Eye (tissue), 1 donor: ENCODE data around the gene SPATS1.
A peak's percentile ranks its signal among the peaks of the same experiment; 100 is the strongest.
"Not testable (repeated sequence)": the region's sequence is repeated elsewhere in the genome, so short reads cannot be mapped to it uniquely, and the experiment has no call there.

ENCODE experiments used
- DNase-seq: peaks from one replicate; pipeline ENCODE4 v3.0.0-alpha.2; 2015

The SPATS1 gene

DNA sequence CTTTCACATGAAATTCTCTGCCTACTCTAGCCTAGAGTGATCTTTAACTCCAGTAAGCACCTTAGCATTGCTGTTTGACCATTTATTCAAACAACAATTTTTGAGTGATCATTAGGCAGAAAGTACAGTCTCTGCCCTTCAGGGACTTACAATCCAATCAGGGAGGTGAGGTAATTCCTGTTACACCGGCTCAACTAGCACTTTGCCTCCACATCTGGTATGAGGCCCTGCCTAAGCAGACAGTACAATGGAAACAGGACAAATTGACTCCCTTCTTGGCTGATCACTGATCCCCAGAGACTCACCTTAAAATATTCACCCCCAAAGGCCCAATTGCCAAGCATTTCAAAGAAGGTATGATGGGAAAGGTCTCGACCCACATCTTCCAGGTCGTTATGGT lies 30.7 kb upstream of the SPATS1 start:
- DNase-seq = no peak

GRCh38 chr6:44312901-44313788 lies 29.3 kb upstream of the SPATS1 start, which contains the start of gene AARS2:
TSS of gene AARS2 (minus strand) at chr6:44313347. CDS start at chr6:44313323, 24 bp downstream.
- DNase-seq = peak; percentile 97

GRCh38 chr6:44314657-44315056 lies 27.8 kb upstream of the SPATS1 start:
- not testable (repeated sequence) for DNase-seq

DNA sequence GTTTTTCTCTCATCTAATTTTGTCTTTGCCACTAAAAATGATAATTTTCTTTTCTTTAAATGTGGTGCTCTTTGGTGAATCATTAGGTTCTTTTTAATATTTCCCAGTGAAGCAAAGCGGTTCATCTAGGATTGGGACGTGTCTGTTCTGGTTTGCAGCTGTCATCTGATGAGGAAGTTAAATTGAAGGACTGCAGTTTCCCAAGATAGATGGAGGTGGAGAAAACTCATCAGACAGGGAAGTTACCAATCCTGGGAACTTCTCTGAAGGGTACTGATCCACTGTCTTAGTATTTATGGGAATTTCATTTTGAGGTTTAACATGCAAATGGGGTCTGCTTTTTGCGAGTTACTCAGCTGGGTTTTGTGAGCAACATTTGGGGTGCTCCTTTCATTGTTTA lies 26.9 kb upstream of the SPATS1 start:
- no peak for DNase-seq

DNA sequence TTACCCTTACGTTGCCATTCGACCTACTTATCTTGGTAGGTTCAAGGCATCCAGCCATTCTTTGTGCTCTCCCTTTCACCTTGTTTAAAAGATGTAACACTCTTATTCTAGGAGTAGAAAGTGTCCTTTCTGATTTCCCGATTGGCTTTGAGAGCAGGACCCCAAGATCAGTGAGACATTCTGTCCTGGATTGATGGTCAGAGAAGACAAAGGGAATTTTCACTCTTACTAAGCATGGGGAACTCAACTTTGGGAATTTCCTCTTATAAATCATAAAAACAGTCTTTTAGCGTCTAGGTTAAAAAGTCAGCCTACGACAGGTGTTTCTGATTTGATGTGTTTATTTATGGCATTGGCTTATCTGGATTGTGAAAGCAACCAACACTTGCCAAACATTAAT lies 26.5 kb upstream of the SPATS1 start:
- no peak for DNase-seq

DNA sequence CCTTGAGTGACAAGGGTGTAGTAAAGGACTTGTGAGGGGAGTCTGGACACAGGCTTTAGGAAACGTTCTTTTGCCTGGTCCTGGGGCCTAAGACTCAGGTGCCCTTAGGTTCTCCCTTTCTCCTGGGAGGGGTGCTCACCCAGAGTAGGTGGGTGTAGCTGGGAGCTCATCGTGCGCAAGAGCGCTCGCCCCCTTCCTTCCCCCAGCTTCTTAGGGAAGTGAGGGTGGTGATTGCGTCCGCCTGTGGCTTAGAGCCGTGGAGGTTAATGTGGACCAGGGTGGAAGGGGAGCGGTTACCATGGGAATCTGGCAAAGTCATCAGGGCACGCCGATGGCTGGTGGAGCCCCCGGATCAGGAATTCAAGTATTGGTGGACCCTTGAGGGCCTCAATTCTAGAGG lies 26.0 kb upstream of the SPATS1 start:
- no peak for DNase-seq

- not testable (repeated sequence) for DNase-seq
Observed at GRCh38 chr6:44317136-44317631, 25.3 kb upstream of the SPATS1 start.

DNA sequence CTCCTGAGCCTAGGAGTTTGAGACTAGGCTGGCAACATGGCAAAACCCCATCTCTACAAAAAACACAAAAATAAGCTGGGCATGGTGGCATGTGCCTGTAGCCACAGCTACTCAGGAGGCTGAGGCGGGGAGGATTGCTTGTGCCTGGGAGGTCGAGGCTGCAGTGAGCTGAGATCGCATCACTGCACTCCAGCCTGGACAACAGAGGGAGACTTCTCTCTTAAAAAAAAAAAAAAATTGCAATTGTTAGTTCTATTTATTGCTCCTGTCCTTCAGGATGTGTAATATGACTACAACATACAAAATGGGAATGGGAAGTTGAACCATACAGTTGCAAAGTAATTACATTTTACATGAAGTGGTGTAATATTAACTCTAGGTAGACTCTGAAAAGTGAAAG lies 21.2 kb upstream of the SPATS1 start:
- no peak for DNase-seq

- DNase-seq = no peak
Observed at GRCh38 chr6:44327096-44327495, 15.4 kb upstream of the SPATS1 start.

DNA sequence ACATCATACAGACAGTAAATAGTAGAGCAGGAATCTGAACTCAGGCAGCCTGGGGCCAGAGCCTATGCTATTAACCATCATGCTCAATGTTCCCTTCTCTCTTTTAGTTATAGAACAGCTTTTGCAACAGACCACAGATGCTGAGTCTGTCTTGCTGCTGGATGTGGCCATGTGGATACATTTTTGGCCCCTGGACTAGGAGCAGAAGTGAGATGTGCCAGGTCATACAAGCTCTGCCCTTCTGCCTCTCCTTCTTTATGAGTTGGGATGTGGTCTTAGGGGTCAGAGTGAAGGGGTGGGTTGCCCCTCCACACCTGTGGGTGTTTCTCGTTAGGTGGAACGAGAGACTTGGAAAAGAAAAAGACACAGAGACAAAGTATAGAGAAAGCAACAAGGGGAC lies 14.7 kb upstream of the SPATS1 start:
- peak; percentile 29 for DNase-seq

DNA sequence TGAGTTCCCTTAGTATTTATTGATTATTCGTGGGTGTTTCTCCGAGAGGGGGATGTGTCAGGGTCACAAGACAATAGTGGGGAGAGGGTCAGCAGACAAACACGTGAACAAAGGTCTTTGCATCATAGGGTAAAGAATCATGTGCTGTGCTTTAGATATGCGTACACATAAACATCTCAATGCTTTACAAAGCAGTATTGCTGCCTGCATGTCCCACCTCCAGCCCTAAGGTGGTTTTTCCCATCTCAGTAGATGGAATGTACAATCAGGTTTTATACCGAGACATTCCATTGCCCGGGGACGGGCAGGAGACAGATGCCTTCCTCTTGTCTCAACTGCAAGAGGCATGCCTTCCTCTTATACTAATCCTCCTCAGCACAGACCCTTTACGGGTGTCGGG lies 14.2 kb upstream of the SPATS1 start:
- DNase-seq = peak; percentile 43

DNA sequence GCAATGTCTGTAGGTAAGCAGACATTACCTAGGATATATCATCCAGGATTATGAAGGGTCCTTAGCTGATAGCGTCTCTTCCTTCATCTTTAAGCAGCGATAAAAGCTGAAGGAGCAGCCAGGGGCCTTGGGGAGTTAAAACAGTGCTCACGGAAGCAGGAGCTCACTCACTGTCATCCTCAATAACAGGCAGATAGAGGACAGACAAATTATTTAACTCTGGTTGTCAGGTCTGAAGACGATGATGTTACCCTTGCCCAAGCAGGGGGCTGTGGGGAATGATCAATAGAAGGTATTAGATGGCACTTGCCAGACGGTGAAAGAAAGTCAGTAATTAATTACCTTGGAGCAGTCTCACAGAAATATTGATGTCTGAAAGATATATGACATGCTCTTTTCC lies 12.6 kb upstream of the SPATS1 start:
- no peak for DNase-seq

GRCh38 chr6:44332585-44332984 lies 9.9 kb upstream of the SPATS1 start:
- peak; percentile 78 for DNase-seq

DNA sequence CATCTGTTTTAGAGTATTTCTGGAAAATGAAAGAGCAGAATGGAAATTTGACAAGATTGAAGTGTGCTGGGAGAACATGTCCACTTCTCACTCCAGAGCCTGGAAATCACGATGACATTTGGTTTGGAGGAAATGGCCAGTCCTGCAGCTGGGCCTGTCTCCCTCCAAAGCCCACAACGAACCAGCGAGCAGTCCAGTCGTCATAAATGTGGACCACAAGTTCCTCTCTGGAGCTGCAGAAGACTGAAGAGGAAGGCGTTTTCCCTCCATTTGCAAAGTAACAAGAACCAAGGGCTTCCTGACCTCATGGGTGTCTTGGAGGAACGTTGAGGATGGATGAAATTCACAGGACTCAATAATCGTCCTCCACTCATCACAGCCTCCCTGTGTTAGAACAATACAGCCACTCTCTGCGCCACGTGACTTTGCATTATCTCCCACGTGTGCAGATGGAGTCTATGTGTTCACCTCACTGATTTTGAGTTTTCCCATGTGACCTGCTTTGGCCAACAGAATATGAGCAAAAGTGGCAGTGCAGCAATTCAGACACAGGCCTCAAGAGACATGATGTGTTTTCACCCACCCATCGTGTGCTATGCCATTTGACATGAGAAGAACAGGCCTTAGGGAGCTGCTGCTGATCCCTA lies 9.1 kb upstream of the SPATS1 start:
- DNase-seq = peak; percentile 41

DNA sequence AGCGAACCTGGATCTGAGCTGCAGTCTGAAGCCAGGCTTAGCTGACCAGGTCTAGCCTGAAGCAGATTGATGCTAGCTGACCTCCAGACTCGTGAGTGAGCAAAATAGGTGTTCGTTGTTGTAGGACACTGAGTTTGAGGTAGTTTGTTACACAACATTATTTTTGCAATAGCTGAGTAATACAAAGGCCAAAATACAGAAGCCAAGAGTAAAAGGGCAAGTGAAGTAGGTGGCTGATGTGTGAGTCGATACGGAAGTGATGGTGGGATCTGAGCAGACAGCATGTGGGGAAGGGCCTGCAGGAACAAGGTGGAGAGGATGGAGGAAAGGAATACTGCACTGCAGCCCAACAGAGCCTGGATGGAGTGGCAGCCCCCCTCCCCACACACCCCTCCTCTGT lies 8.5 kb upstream of the SPATS1 start:
- DNase-seq = no peak

DNA sequence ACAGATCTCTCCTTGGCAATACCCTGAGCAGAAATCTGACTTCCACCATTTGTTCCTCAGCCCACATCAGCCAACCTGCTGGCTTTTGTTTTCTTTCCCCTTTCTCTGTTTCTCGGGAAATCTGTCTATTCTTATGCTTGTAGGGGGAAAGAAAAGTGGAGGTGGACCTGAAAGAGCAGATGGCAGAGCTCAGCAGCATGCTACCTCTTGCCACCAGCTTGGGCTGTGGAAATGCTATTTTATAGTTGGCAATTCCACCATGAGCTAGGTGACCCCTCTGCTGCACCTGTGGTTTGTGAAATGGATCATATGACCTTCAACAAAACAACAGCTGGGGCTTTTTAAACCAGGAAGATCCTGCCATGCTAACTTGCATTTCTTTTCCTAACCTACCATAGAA lies 6.8 kb upstream of the SPATS1 start:
- DNase-seq = no peak

DNA sequence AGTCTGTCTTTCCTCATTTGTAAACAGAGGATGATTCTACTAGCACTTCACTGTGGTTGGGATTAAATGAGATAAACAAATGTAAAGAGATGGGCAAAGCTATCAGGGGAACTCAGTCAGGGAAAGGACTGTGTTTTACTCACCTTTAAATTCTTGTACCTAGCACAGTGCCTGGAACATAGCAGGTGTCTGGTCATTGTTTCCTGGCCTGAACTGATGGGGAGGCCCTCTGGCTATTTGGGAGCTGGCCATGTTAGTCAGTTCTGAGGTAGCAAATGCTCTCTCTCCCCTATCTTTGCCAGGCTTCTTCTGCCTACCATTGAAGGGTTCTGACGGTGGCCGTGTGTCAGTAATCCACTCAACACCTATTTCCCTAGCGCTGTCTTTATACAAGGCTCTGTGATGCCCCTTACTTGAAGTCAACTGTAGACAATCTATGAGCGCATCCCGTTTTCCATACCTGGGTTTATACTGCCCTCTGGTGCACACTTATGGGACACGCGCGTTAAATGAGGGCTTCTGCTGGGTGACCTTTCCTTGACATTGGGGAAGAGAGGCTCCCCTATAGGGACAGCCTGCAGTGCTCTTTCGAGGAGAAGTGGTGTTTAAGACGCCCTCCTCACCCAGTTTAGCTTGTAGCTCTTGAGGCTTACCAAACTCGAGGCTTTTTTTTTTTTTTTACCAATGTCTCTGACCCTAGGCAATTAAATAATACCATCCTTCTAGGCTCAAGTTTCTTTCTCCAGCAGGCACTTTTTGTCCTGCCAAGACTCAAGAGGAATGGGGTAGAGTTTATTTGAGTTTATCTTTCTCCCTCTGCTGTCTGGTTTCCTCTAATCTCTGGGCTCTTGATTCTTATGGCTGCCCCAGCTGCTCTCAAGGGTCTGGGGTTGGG lies 4.0 kb upstream of the SPATS1 start:
- DNase-seq = peak; percentile 95

- DNase-seq = peak; percentile 23
Observed at GRCh38 chr6:44339301-44339700, 3.1 kb upstream of the SPATS1 start.

- no peak for DNase-seq
Observed at GRCh38 chr6:44339763-44340625, 2.5 kb upstream of the SPATS1 start.

- DNase-seq = peak; percentile 91
Observed at GRCh38 chr6:44341095-44341890, 1.2 kb upstream of the SPATS1 start.

- DNase-seq = peak; percentile 67
Observed at GRCh38 chr6:44342052-44342451, 398 bp upstream of the SPATS1 start.
